Right lobe of liver (tissue), 6 donors: ENCODE results near the gene DDA1. TPM values are rescaled to one million over a fixed set of nuclear protein-coding genes. Genes with fewer than 3 reads are reported as not detected.

Experiments
- ATAC-seq, 4 donors: fragments of 200-7000 bp; cut with Tn5 transposase; one replicate each; pipeline ENCODE4 v1.9.1; 2020; ENCODE audit warnings: mild to moderate bottlenecking in 4 of 4, moderate library complexity in 4 of 4
- DNase-seq, 3 donors: peaks; one replicate each; pipeline ENCODE4 v3.0.0-alpha.2; 2020
- H3K27ac ChIP-seq, 3 donors: fragments of 200-600 bp; one replicate each; pipeline ENCODE4 v1.8.0; 2022
- H3K27me3 ChIP-seq, 2 donors: fragments of 200-600 bp; one replicate each; pipeline ENCODE4 v1.8.0; 2022
- H3K36me3 ChIP-seq, 4 donors: fragments of 200-600 bp; sonication (generic) in 1 of 4; one replicate each; pipeline versions ENCODE4 v1.5.1 to v1.8.0; 2017 to 2022; ENCODE audit warnings: control low read depth in 1 of 4
- H3K4me1 ChIP-seq, 4 donors: fragments of 200-600 bp; sonication (generic) in 1 of 4; one replicate each; pipeline versions ENCODE4 v1.5.1 to v1.8.0; 2017 to 2022; ENCODE audit warnings: control low read depth in 1 of 4
- H3K4me3 ChIP-seq, 3 donors: fragments of 200-600 bp; one replicate each; pipeline ENCODE4 v1.8.0; 2022
- H3K9me3 ChIP-seq, 4 donors: fragments of 200-600 bp; sonication (generic) in 1 of 4; one replicate each; pipeline versions ENCODE4 v1.5.1 to v1.8.0; 2017 to 2022; ENCODE audit warnings: control low read depth in 1 of 4
- POLR2A ChIP-seq: fragments of 450-650 bp; IDR thresholded peaks from one replicate; pipeline ENCODE4 v1.6.1; 2017; ENCODE audit warnings: antibody characterized with exemption, mild to moderate bottlenecking
- WGBS: methylation state at CpG from one replicate; pipeline ENCODE4 v1.1.6; 2018; ENCODE audit warnings: low coverage, low lambda C conversion rate; ENCODE audit not compliant: insufficient coverage; ENCODE audit errors: missing lambda C conversion rate; 5-methylcytosine and 5-hydroxymethylcytosine counted together
- intact Hi-C, 2 donors: fragments of 100-400 bp; cut with DNase I; formaldehyde crosslinking; loops; one replicate each; pipeline versions ENCODE4 v1.11.2 to v1.14.1; 2022
- total RNA-seq, 6 experiments: library from RNA; depleted of rRNA in 2 of 6; stranded (reverse); fragments of >200 nt in 2 of 6; fragmentation: NEBNext Ultra II Directional in 3 of 6; extraction: Animal tissue kit (Norgen Biotek cat#: 25700) in 3 of 6; gene quantifications; one replicate each; pipeline versions ENCODE4 v1.1.0 to v1.2.4, GENCODE V29; 2016 to 2023
- TF ChIP-seq, protein P1 (sequence below), 4 donors: fragments of 200-600 bp in 3 of 4; fragments of 450-650 bp in 1 of 4; IDR thresholded peaks; one replicate each; pipeline versions ENCODE4 v1.5.1 to v1.8.0; 2016 to 2022; ENCODE audit warnings: antibody characterized with exemption in 4 of 4, mild to moderate bottlenecking in 2 of 4
- donor health status: DM: no; HTN: yes; CAD: no.
- donor health status: DM: no; HTN: no; CAD: no.
- donor health status: DM: no; HTN: no; CAD: no.
- donor health status: DM: no; HTN: yes; CAD: no.
- donor health status: DM: no; HTN: yes; CAD: no.

DDA1 gene
- total RNA-seq, 6 experiments from 2014 or later = 10.4 to 23.4 (median 14.1) TPM

DNA sequence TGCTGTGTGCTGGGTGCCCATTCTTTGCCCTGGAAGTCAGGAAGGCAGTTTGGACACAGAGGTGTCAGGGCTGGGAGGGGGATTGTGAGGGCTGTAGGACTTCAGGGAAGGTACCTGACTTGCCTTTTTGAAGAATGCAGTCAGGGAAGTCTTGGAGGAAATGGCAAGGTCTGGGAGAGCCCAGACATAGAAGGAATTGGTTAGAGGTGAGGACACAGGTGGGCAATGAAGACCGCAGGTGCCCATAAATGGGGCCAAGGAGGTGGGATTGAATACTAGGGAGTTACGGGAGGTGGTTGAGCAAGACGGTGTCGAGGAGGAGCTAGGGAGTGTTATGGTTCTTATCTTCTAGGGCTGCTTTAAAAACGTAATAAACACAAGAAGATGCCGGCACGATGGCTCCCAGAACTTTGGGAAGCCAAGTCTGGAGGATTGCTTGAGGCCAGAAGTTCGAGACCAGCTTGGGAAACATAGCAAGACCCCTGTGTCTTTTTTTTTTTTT, 1.4 kb upstream of the DDA1 start:
- no peak for TF ChIP-seq POLR2A
- TF ChIP-seq, protein P1, sequence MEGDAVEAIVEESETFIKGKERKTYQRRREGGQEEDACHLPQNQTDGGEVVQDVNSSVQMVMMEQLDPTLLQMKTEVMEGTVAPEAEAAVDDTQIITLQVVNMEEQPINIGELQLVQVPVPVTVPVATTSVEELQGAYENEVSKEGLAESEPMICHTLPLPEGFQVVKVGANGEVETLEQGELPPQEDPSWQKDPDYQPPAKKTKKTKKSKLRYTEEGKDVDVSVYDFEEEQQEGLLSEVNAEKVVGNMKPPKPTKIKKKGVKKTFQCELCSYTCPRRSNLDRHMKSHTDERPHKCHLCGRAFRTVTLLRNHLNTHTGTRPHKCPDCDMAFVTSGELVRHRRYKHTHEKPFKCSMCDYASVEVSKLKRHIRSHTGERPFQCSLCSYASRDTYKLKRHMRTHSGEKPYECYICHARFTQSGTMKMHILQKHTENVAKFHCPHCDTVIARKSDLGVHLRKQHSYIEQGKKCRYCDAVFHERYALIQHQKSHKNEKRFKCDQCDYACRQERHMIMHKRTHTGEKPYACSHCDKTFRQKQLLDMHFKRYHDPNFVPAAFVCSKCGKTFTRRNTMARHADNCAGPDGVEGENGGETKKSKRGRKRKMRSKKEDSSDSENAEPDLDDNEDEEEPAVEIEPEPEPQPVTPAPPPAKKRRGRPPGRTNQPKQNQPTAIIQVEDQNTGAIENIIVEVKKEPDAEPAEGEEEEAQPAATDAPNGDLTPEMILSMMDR (IDR thresholded peaks at IDR 0.05) = no peak
- no peak overlapping the region for H3K4me3 ChIP-seq
- no peaks in the 10 kb centered on the region for H3K9me3 ChIP-seq
- 82% methylated on average over 8 of the region's 8 CpGs for WGBS
- no peak for DNase-seq
- intact Hi-C loops = no loop called here
- H3K36me3 ChIP-seq = no peaks in the 10 kb centered on the region
- no peak overlapping the region for H3K27ac ChIP-seq
- H3K4me1 ChIP-seq = peaks cover 0 to 37% (median 18%) of the 10 kb centered on the region in 4 donors
- no peaks in the 10 kb centered on the region for H3K27me3 ChIP-seq
- ATAC-seq = no peak

DNA sequence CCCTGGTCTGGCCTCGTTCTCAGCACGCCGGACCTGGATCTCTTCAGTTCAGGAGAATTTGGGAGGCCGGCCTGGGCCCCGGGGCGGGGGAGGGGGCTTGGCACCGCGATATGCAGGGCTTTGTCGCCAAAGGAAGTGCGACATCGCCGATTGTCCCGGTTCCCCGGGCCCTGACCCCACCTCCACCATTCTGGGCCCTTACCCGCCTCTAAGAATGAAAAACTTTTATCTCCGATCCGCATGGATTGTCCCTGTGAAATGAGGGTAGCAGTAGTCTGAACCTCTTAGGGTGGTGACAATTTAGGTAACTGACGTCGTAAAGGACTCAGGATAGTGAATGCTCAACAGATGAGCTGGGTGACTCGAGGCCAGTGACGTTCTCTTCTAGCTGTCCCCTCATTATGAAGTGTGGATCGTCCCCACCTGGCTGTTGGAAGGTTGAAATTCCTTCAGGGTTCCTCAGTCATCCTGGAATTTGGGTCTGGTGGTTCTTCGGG, 650 bp downstream of the DDA1 start:
- ATAC-seq = no peak
- no peak for DNase-seq
- Histone ChIP-seq H3K4me1 (peaks cover 0 to 20% (median 9%) of the 10 kb centered on the region in 4 donors), H3K36me3 (peaks cover 0 to 13% (median 10%) of the 10 kb centered on the region in 4 donors), H3K27me3 (no peaks in the 10 kb centered on the region), H3K27ac (peak overlapping the region in 2 of 3 donors; percentile 38 to 42), H3K9me3 (no peaks in the 10 kb centered on the region), H3K4me3 (peak overlapping the region; percentile 73 to 84 (median 83))
- WGBS = 0% methylated on average over 17 of the region's 23 CpGs
- intact Hi-C loops = no loop called here
- no peak for TF ChIP-seq POLR2A
- TF ChIP-seq, protein P1 (IDR thresholded peaks at IDR 0.05) = no peak

DNA sequence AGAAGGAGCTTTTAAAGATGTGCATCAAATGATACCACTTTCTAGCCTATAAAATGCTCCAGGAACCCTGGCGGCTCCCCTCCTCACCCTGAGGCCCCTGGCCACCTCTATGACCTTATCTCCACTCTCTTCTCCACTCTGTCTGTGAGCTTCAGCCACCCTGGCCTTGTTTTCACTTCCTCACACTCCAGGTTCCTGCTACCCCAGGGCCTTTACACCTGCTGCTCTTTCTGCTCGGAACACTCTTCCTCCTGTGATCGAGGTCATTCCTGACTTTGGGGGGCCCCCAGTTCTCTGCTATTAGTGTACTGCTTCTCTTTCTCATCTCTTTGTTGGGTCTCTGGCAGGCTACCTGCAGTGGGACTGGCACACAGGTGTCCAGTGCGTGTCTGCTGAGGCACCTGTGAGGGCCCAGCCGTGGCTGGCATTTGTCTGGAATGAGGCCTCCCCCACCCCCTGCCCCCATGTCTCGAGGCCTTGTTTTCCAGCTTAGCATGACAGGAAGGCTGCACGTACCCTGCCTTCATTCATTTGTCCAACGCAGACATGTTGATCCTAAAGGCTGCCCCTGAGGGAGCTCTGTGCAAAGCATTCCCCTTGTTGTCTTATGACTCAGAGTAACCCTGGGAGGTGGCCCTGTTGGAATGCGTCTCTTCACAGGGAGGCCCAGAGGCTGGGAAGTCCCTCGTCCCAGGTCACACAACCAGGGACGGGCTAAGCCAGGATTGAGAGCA, 2.3 kb downstream of the DDA1 start:
- Histone ChIP-seq H3K4me1 (peaks cover 0 to 16% (median 6%) of the 10 kb centered on the region in 4 donors), H3K27me3 (no peaks in the 10 kb centered on the region), H3K9me3 (no peaks in the 10 kb centered on the region), H3K4me3 (no peak overlapping the region), H3K36me3 (peaks cover 0 to 23% (median 12%) of the 10 kb centered on the region in 4 donors), H3K27ac (no peak overlapping the region)
- ATAC-seq (peak in 1 of 4 donors; percentile 1), DNase-seq (no peak)
- TF ChIP-seq, protein P1 (IDR thresholded peaks at IDR 0.05) = no peak
- no peak for TF ChIP-seq POLR2A
- intact Hi-C loops = no loop called here
- WGBS = 67% methylated on average over 9 of the region's 11 CpGs

DNA sequence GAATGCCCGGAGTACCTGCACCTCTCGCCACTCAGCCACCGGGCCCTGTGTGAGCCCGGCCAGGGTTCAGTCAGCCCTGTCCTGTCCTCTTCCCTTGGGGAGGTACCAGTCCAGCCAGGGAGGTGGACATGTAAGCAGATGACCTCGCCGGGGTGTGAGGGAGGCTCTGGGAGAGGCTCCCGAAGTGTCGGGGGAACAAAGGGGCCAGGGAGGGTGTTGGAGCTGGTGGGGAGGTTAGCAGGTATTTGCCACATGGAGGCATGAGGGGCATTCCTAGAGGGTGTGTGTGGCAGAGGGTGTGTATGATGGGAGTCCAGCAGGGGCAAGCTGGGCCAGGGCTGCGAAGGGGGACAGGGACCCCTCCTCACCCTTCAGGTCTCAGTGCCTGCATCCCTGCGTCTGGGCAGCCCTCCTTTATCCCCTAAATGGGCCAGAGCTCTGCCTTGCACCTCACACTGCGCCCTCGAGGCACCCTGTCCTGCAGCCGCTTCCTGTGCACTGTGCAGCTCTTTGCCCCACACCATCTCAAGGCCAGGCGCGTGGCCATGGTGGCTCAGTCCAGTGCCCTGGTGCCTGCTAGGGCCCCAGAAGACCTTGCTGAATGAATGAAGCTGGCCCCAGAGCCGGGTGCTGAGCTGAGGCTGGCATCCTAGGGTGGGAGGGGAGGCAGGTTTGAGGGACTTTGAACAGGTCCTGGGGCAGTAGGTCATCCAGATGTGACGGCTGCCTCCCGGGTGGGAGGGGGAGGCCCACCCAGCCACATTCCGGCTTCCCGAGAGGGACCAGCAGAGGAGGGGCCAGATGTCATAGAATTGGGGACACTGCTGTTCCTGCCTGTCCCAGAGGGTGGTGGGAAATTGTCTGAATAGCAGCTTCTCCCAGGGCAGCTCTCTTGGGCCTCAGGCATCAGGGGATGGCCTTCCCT, 3.1 kb downstream of the DDA1 start:
- Histone ChIP-seq H3K9me3 (no peaks in the 10 kb centered on the region), H3K4me1 (peaks cover 0 to 10% (median 3%) of the 10 kb centered on the region in 4 donors), H3K27me3 (no peaks in the 10 kb centered on the region), H3K36me3 (peaks cover 0 to 23% (median 12%) of the 10 kb centered on the region in 4 donors), H3K27ac (no peak overlapping the region), H3K4me3 (no peak overlapping the region)
- TF ChIP-seq, protein P1 (IDR thresholded peaks at IDR 0.05) = no peak
- TF ChIP-seq POLR2A = no peak
- intact Hi-C loops = no loop called here
- WGBS = 54% methylated on average over 4 of the region's 20 CpGs
- ATAC-seq (no peak), DNase-seq (no peak)
